ENCODE measurements around the gene TNNT2.

Gene TNNT2

GRCh38 chr1:201377611-201378092, at the start of gene TNNT2:
TSS of gene TNNT2 (minus strand) at chr1:201377680. CDS start at chr1:201373254, 4,426 bp downstream.
- no peak for TF ChIP-seq JUND (IDR thresholded peaks at IDR 0.05; ENCODE audit: low read depth)
- in situ Hi-C loops (cut with HindIII; ENCODE audit: low pct_unique_long_range_greater_than_20kb, low sequenced_read_pairs) = no loop called here
- no peak for DNase-seq (ENCODE audit: low read depth in 1 of 2, low spot score in 1 of 2)

- no peak for DNase-seq (ENCODE audit: low read depth in 1 of 2, low spot score in 1 of 2)
- in situ Hi-C loops (cut with HindIII; ENCODE audit: low pct_unique_long_range_greater_than_20kb, low sequenced_read_pairs) = no loop called here
- no peak for TF ChIP-seq JUND (IDR thresholded peaks at IDR 0.05; ENCODE audit: low read depth)
Observed at GRCh38 chr1:201426479-201427310, 49.2 kb upstream of the TNNT2 start.

DNA sequence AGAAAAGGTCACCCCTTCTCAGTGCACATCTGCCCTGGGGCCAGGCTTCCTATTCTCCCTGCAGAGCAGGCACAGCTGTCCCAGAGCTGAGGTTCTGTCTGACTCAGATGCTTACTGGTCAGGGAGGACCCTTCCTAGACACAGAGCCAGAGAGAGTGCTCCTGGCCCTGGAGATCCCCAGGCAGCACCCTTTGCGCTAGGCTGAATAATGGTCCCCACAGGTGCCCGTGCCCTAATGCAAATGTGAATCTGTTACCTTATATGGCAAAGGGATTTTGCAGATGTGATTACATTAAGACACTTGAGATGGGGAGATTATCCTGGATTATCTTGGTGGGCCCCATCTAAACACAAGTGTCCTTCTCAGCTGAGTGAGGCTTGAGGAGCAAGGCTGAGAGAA, 46.7 kb upstream of the TNNT2 start:
- in situ Hi-C loops (cut with HindIII; ENCODE audit: low pct_unique_long_range_greater_than_20kb, low sequenced_read_pairs) = no loop called here
- no peak for DNase-seq (ENCODE audit: low read depth in 1 of 2, low spot score in 1 of 2)
- no peak for TF ChIP-seq JUND (IDR thresholded peaks at IDR 0.05; ENCODE audit: low read depth)

DNA sequence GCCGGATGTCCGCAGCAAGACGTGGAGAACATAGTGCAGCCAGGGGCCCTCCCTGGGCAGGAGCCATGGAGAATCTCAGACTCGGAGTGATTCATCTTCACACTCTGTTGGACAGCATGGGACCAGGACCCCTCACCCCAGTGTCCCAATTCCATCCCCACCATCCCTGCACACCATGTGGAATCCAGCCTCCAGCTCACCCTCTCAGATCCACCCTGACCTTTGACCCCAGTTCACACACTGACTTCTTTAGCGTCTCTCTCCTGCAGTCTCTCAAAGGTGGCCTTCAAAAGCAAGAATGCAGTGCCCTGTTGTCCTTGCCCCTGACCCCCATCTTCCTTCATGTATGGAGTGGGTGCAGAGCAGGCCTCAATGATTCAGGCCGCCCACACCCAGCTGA, 46.2 kb upstream of the TNNT2 start:
- DNase-seq (ENCODE audit: low read depth in 1 of 2, low spot score in 1 of 2) = no peak
- no peak for TF ChIP-seq JUND (IDR thresholded peaks at IDR 0.05; ENCODE audit: low read depth)
- in situ Hi-C loops (cut with HindIII; ENCODE audit: low pct_unique_long_range_greater_than_20kb, low sequenced_read_pairs) = no loop called here

GRCh38 chr1:201422436-201423030, 45.1 kb upstream of the TNNT2 start:
- no peak for DNase-seq (ENCODE audit: low read depth in 1 of 2, low spot score in 1 of 2)
- TF ChIP-seq JUND (IDR thresholded peaks at IDR 0.05; ENCODE audit: low read depth) = no peak
- in situ Hi-C loops (cut with HindIII; ENCODE audit: low pct_unique_long_range_greater_than_20kb, low sequenced_read_pairs) = no loop called here

GRCh38 chr1:201422026-201422425, 44.5 kb upstream of the TNNT2 start:
- in situ Hi-C loops (cut with HindIII; ENCODE audit: low pct_unique_long_range_greater_than_20kb, low sequenced_read_pairs) = no loop called here
- no peak for TF ChIP-seq JUND (IDR thresholded peaks at IDR 0.05; ENCODE audit: low read depth)
- DNase-seq (ENCODE audit: low read depth in 1 of 2, low spot score in 1 of 2) = no peak

- in situ Hi-C loops (cut with HindIII; ENCODE audit: low pct_unique_long_range_greater_than_20kb, low sequenced_read_pairs) = no loop called here
- no peak for DNase-seq (ENCODE audit: low read depth in 1 of 2, low spot score in 1 of 2)
- TF ChIP-seq JUND (IDR thresholded peaks at IDR 0.05; ENCODE audit: low read depth) = no peak
Observed at GRCh38 chr1:201421041-201421440, 43.6 kb upstream of the TNNT2 start.

- in situ Hi-C loops (cut with HindIII; ENCODE audit: low pct_unique_long_range_greater_than_20kb, low sequenced_read_pairs) = no loop called here
- TF ChIP-seq JUND (IDR thresholded peaks at IDR 0.05; ENCODE audit: low read depth) = no peak
- DNase-seq (ENCODE audit: low read depth in 1 of 2, low spot score in 1 of 2) = no peak
Observed at GRCh38 chr1:201420608-201421002, 43.1 kb upstream of the TNNT2 start.

GRCh38 chr1:201419746-201420607, 42.5 kb upstream of the TNNT2 start:
- no peak for TF ChIP-seq JUND (IDR thresholded peaks at IDR 0.05; ENCODE audit: low read depth)
- in situ Hi-C loops (cut with HindIII; ENCODE audit: low pct_unique_long_range_greater_than_20kb, low sequenced_read_pairs) = no loop called here

DNA sequence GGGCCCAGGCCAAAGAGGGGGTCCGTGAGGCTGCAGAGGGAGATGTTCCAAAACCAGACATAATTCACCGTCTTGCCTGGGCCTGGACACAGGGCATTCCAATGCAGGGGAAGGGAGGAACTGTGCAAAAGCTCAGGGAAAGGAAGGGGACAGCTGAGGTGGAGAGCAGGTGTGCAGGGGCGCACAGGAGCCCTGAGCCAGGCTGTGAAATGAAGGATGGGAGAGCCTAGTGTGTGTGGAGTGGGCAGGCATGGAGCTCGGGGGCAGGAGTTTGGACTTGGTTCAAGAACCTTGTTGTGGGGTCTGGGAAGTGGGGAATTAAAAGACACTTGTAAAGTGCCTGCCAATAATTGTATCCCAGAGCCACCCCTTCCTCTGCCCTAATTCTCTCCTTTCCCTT, 41.8 kb upstream of the TNNT2 start:
- no peak for TF ChIP-seq JUND (IDR thresholded peaks at IDR 0.05; ENCODE audit: low read depth)
- no peak for DNase-seq (ENCODE audit: low read depth in 1 of 2, low spot score in 1 of 2)
- in situ Hi-C loops (cut with HindIII; ENCODE audit: low pct_unique_long_range_greater_than_20kb, low sequenced_read_pairs) = no loop called here

More at GRCh38 chr1:201419746-201420607, 42.5 kb upstream of the TNNT2 start:
- DNase-seq (ENCODE audit: low read depth in 1 of 2, low spot score in 1 of 2) = no peak

DNA sequence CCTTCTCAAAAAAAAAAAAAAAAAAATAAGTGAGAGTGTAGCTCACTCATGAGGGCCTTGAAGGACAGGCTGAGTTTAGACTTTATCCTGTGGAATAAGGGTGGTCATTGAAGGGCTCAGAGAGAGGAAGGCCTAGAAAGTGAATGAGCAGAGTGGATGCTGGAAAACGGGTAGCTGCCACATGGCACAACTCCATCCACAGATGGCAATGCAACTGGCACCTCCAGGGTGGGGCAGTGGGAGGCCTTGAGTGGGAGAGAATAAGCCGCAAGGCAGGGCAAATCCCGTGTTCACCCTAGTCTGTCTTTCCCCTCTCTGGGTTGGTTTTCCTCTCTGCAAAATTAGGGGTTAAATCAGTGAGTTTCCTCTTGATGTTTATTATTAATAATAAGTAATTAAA, 41.0 kb upstream of the TNNT2 start:
- no peak for TF ChIP-seq JUND (IDR thresholded peaks at IDR 0.05; ENCODE audit: low read depth)
- DNase-seq (ENCODE audit: low read depth in 1 of 2, low spot score in 1 of 2) = no peak
- in situ Hi-C loops (cut with HindIII; ENCODE audit: low pct_unique_long_range_greater_than_20kb, low sequenced_read_pairs) = no loop called here

DNA sequence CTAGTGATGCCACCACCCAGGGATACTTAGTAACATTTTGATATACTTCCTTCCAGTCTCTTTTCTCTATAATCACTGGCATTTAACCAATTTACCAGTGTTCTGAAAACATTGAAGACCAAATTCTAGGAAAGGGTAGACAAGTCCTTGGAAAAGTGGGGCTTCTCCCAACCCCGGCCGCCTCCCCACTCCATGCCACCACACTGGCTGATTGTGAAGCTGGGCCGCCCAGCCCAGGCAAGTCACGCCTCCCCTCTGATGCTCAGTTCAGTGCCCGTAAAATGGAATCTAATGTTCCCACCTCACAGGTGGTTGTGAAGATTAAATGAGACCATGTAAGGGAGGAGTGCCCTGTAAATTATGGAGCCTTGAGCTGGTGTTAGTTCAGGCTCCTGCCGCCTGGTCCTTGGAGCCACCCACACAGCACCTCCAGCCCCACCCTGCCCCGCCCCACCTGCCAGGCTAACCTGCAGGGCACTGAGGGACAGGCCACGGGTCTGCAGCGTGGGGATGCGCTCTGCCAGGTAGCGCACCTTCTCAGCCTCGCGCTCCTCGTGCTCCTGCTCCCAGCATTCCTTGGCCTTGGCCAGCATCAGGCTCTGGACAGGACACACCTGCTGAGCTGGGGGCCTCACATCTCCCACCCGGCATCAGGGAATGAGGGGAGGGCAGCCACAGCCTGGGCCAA, 36.7 kb upstream of the TNNT2 start:
- no peak for TF ChIP-seq JUND (IDR thresholded peaks at IDR 0.05; ENCODE audit: low read depth)
- no peak for DNase-seq (ENCODE audit: low read depth in 1 of 2, low spot score in 1 of 2)
- in situ Hi-C loops (cut with HindIII; ENCODE audit: low pct_unique_long_range_greater_than_20kb, low sequenced_read_pairs) = no loop called here

All from T47D (cell line).